Esophagus squamous epithelium (tissue), 4 donors: ENCODE measurements around the gene TRIM60.
"Not testable (repeated sequence)": the region's sequence is repeated elsewhere in the genome, so short reads cannot be mapped to it uniquely, and the experiment has no call there.

Experiments
- CTCF ChIP-seq, 6 experiments: fragments of 450-650 bp in 4 of 6; fragments of 200-600 bp in 2 of 6; sonication (generic) in 2 of 6; IDR thresholded peaks; one replicate each; pipeline ENCODE4 v1.5.1; 2016 to 2019; ENCODE audit warnings: antibody characterized with exemption in 6 of 6, mild to moderate bottlenecking in 4 of 6, moderate library complexity in 4 of 6
- POLR2A ChIP-seq, 4 donors: fragments of 450-650 bp; IDR thresholded peaks; one replicate each; pipeline ENCODE4 v1.6.1; 2017; ENCODE audit warnings: antibody characterized with exemption in 4 of 4, mild to moderate bottlenecking in 4 of 4, moderate library complexity in 3 of 4

- not testable (repeated sequence) for TF ChIP-seq CTCF, POLR2A (IDR thresholded peaks at IDR 0.05)
Observed at GRCh38 chr4:165084787-165085186, 53.0 kb downstream of the TRIM60 start.
